ENCODE data around the gene BDP1. TPM values are rescaled to one million over a fixed set of nuclear protein-coding genes. Genes with fewer than 3 reads are reported as not detected.
"Not testable (repeated sequence)": the region's sequence is repeated elsewhere in the genome, so short reads cannot be mapped to it uniquely, and the experiment has no call there.

The BDP1 gene
- polyA plus RNA-seq, 1 donor from 2014 or later = 83.7 TPM

GRCh38 chr5:71533615-71534014 lies 78.2 kb downstream of the BDP1 start:
- Histone ChIP-seq H4K20me1 (ENCODE audit: insufficient read depth) (no peaks in the 10 kb centered on the region), H3F3A (ENCODE audit: insufficient read depth, low read length, poor library complexity, severe bottlenecking) (no peaks in the 10 kb centered on the region), H3K9ac (ENCODE audit: low read length) (no peak overlapping the region), H2AFZ (ENCODE audit: low read depth, low read length) (no peak overlapping the region), H3K9me3 (ENCODE audit: low read length) (no peaks in the 10 kb centered on the region), H3K27ac (ENCODE audit: low read length) (no peak overlapping the region), H3K27me3 (ENCODE audit: insufficient read depth, low read depth, low read length) (no peaks in the 10 kb centered on the region), H3K79me2 (replicated peaks; ENCODE audit: insufficient read depth, low read length) (no peaks in the 10 kb centered on the region), H3K4me2 (ENCODE audit: low read length) (no peak overlapping the region), H3K4me3 (ENCODE audit: low read length) (no peak overlapping the region), H3K36me3 (ENCODE audit: insufficient read depth, low read length) (no peaks in the 10 kb centered on the region), H3K9me2 (ENCODE audit: insufficient read depth, low read length) (no peaks in the 10 kb centered on the region)
- TF ChIP-seq EP300 (conservative IDR thresholded peaks at IDR 0.05; ENCODE audit: poor library complexity, severe bottlenecking) (no peak), EZH2 (IDR thresholded peaks at IDR 0.05; ENCODE audit: borderline replicate concordance, insufficient read depth, low read length, poor library complexity, severe bottlenecking) (no peak), TAF1 (IDR thresholded peaks at IDR 0.05; ENCODE audit: low read depth) (no peak), MXI1 (conservative IDR thresholded peaks at IDR 0.05; ENCODE audit: poor library complexity, severe bottlenecking) (no peak), RAD21 (conservative IDR thresholded peaks at IDR 0.05) (no peak), REST (IDR thresholded peaks at IDR 0.05; ENCODE audit: borderline replicate concordance) (no peak), POLR2AphosphoS5 (IDR thresholded peaks at IDR 0.05) (no peak), SMC3 (conservative IDR thresholded peaks at IDR 0.05; ENCODE audit: poor library complexity) (no peak)
- TF ChIP-seq, protein P1, sequence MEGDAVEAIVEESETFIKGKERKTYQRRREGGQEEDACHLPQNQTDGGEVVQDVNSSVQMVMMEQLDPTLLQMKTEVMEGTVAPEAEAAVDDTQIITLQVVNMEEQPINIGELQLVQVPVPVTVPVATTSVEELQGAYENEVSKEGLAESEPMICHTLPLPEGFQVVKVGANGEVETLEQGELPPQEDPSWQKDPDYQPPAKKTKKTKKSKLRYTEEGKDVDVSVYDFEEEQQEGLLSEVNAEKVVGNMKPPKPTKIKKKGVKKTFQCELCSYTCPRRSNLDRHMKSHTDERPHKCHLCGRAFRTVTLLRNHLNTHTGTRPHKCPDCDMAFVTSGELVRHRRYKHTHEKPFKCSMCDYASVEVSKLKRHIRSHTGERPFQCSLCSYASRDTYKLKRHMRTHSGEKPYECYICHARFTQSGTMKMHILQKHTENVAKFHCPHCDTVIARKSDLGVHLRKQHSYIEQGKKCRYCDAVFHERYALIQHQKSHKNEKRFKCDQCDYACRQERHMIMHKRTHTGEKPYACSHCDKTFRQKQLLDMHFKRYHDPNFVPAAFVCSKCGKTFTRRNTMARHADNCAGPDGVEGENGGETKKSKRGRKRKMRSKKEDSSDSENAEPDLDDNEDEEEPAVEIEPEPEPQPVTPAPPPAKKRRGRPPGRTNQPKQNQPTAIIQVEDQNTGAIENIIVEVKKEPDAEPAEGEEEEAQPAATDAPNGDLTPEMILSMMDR (IDR thresholded peaks at IDR 0.05; ENCODE audit: poor library complexity, severe bottlenecking) = no peak

- Histone ChIP-seq H3K4me3 (ENCODE audit: low read length) (no peak overlapping the region), H2AFZ (ENCODE audit: low read depth, low read length) (no peak overlapping the region), H3K9me2 (ENCODE audit: insufficient read depth, low read length) (no peaks in the 10 kb centered on the region), H3K36me3 (ENCODE audit: insufficient read depth, low read length) (peaks cover 10% of the 10 kb centered on the region), H3K4me2 (ENCODE audit: low read length) (no peak overlapping the region), H3K27me3 (ENCODE audit: insufficient read depth, low read depth, low read length) (no peaks in the 10 kb centered on the region), H3F3A (ENCODE audit: insufficient read depth, low read length, poor library complexity, severe bottlenecking) (no peaks in the 10 kb centered on the region), H3K27ac (ENCODE audit: low read length) (no peak overlapping the region), H3K79me2 (replicated peaks; ENCODE audit: insufficient read depth, low read length) (no peaks in the 10 kb centered on the region), H4K20me1 (ENCODE audit: insufficient read depth) (no peaks in the 10 kb centered on the region), H3K9ac (ENCODE audit: low read length) (no peak overlapping the region), H3K9me3 (ENCODE audit: low read length) (no peaks in the 10 kb centered on the region)
- TF ChIP-seq RAD21 (conservative IDR thresholded peaks at IDR 0.05) (no peak), EP300 (conservative IDR thresholded peaks at IDR 0.05; ENCODE audit: poor library complexity, severe bottlenecking) (no peak), POLR2AphosphoS5 (IDR thresholded peaks at IDR 0.05) (no peak), REST (IDR thresholded peaks at IDR 0.05; ENCODE audit: borderline replicate concordance) (no peak), MXI1 (conservative IDR thresholded peaks at IDR 0.05; ENCODE audit: poor library complexity, severe bottlenecking) (no peak)
- TF ChIP-seq, protein P1 (IDR thresholded peaks at IDR 0.05; ENCODE audit: poor library complexity, severe bottlenecking) = no peak
Observed at GRCh38 chr5:71537687-71538086, 82.2 kb downstream of the BDP1 start.

DNA sequence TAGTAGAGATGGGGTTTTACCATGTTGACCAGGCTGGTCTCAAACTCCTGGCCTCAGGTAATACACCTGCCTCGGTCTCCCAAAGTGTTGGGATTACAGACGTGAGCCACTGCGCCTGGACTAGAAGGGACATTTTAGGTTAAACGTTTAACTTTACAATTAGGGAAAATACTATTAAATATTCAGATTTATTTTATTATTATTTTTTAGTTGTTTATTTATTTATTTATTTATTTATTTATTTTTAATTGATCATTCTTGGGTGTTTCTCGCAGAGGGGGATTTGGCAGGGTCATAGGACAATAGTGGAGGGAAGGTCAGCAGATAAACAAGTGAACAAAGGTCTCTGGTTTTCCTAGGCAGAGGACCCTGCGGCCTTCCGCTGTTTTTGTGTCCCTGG lies 95.4 kb downstream of the BDP1 start:
- not testable (repeated sequence) for H3K9ac ChIP-seq (ENCODE audit: low read length); H3K27ac ChIP-seq (ENCODE audit: low read length); H3K79me2 ChIP-seq (replicated peaks; ENCODE audit: insufficient read depth, low read length); H4K20me1 ChIP-seq (ENCODE audit: insufficient read depth); H3K27me3 ChIP-seq (ENCODE audit: insufficient read depth, low read depth, low read length); H3K9me2 ChIP-seq (ENCODE audit: insufficient read depth, low read length); H2AFZ ChIP-seq (ENCODE audit: low read depth, low read length); H3K4me2 ChIP-seq (ENCODE audit: low read length); H3K4me3 ChIP-seq (ENCODE audit: low read length); H3F3A ChIP-seq (ENCODE audit: insufficient read depth, low read length, poor library complexity, severe bottlenecking); H3K9me3 ChIP-seq (ENCODE audit: low read length)
- H3K36me3 ChIP-seq (ENCODE audit: insufficient read depth, low read length) = peaks cover 21% of the 10 kb centered on the region
